ENCODE data around the gene BICDL1.
A peak's percentile ranks its signal among the peaks of the same experiment; 100 is the strongest.
"Not testable (repeated sequence)": the region's sequence is repeated elsewhere in the genome, so short reads cannot be mapped to it uniquely, and the experiment has no call there.

The BICDL1 gene

DNA sequence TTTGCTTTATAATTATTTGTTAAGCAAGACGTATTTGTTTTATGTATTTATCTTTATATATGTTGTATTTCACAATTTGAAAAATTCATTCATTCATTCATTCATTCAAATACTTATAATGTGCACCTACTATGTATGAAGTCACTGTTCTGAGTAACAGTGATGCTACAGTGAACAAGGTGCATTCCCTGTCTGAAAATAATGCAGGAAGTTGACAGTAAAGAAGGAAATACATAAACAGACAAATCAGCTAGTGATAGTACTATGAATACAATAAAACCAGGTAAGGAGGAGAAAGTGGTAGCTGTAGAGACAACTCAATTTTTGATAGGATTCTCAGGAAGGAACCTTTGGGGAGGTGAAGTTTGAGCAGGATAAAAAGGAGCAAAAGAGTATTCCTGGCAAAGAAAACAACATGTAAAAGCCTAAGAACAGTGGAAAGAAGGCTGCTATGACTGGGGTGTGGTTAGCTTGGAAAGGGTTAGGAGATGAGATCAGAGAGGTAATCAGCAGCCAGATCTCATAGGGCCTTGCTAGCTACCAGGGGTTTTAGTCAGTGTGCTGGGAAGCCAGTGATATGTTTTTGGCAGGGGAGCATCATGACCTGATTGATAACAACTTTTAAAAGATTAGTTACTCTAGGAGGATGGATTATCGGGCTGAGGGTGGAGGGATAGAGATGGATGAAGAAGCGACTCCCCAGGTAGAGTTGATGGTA is 17.4 kb downstream of the BICDL1 start:
- peak; percentile 34 for DNase-seq

DNA sequence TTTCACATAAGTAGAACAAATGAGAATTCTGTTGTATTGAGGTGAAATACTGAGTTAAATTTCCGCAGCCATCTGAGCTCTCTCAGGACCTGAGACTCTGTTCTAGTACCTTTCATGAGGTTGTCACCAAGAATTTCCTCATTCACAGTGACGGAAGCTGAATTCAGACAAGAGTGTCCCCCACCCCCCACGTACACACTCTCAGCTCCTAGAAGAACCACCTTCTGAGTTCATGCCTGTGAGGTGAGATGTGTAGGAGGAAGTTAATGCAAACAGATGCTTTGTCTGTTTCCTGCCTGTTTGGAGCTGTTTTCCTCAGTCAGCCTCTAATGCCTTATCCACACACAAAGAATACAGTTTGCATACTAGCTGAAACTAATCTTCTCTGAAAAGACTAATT is 18.2 kb downstream of the BICDL1 start:
- DNase-seq = peak; percentile 84

DNA sequence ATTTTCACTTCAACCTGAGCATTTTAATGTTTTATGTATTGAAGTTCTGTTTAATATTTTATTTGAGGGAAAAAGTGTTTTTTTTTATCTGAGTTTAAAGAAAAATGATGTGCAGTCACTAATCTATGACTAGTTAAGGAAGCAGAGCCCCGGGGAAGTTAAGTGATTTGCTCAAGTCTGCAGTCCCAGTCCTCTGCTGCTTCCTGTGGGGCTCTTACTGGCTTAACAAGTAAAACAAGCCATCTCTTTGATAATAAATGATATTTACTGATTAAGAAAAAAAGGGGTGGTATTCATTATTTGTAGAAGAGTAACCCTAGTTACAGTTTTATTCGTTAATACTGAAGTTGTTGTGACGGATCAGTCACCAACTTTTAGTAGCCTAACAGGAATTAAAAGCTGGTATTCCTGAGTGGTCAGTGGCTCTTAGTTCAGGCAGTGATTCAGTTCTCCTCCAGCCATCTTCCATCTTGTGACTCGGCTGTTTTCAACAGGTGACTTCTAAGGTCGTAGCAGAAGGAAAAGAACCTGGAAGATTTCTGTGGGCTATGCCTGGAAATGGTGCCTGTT is 21.7 kb downstream of the BICDL1 start:
- peak; percentile 63 for DNase-seq

DNA sequence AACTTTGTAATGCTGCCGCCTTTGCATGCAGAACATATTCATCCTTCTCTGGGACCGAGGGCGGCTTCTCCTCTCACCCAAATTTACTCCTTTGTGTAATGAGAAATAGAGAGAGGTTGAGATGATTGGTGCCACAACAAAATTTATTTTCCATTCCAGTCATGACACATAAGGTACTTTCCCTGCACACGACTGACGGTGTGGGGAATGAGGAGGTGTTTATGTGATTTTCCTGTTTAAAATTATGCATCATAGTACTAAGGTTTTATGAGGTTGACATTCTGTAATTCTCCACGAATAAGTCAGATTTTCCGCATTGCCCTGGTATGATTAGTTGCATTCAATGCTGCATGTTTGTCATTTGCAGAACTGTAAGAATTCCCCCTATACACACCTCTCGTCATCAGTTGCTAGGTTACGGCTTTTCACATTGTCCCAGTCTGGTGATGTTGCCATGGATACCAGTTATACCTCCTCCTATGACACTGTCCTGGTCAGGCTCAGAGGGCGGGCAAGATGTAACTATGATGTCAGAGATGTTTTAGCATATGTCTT is 23.1 kb downstream of the BICDL1 start:
- DNase-seq = peak; percentile 68

DNA sequence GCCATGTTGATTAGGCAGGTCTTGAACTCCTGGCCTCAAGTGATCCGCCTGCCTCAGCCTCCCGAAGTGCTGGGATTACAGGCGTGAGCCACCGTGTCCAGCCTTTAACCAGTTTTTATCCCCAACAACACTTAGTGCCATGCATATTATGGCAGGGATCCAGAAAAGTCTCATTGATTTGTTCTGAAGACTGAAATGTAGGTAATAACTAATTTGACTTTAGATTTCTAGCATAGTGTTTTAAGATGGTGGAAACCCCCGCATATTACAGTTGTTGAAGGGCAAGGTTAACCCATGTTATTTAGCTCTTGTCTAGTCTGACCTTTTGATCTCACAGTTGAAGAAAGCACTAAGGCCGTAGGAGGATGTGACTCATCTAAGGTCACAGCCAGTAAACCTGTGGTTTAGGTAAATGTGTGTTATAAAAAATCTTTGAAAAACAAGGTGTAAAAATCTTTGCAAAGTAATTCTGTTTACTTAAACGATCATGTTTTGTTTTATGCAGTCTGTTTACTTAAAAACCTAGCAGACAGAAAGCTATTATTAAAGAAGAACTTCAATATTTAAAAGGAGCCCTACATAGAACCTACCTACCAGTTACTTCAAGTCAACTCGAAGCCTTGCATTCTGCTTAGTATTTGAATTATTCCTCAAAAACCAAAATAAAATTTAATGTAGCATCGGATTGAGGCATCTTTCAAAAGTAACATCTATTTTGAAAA is 24.8 kb downstream of the BICDL1 start:
- DNase-seq = peak; percentile 57

GRCh38 chr12:120014381-120014735 is 25.3 kb downstream of the BICDL1 start:
- DNase-seq = not testable (repeated sequence)

DNA sequence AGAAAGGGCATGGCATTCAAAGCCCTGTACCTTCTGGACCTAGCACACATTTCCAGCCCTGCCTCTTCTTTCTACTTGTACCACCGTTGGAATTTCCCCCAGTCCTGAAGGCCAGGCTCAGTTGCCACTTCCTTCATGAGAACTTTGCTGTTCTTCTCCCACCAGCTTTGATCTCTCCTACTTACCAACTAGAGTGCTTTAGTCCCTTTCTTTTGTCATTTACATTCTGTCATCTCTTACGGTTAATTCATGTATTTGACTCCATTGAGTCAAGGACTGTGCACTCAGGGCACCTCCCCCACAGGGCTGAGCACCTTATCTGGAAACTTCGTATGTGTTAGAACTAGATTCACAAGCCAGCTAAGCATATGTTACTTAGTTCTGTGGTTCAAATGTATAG is 26.3 kb downstream of the BICDL1 start:
- peak; percentile 75 for DNase-seq

DNA sequence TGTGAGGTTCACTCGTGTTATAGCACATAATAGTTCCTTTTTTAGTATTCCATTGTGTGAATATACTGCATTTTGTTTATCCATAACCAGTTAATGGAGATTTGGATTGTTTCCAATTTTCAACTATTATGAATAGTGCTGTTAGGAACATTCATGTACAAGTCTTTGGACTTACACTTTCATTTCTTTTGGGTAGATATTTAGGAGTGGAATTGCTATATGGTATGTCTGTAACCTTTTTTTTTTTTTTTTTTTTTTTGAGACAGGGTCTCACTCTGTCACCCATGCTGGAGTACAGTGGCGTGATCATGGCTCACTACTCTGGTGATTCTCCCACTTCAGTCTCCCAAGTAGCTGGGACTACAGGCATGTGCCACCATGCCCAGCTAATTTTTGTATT is 27.2 kb downstream of the BICDL1 start:
- not testable (repeated sequence) for DNase-seq

GRCh38 chr12:120019197-120019596 is 30.2 kb downstream of the BICDL1 start:
- DNase-seq = no peak

GRCh38 chr12:120019938-120020337 is 30.9 kb downstream of the BICDL1 start:
- no peak for DNase-seq

DNA sequence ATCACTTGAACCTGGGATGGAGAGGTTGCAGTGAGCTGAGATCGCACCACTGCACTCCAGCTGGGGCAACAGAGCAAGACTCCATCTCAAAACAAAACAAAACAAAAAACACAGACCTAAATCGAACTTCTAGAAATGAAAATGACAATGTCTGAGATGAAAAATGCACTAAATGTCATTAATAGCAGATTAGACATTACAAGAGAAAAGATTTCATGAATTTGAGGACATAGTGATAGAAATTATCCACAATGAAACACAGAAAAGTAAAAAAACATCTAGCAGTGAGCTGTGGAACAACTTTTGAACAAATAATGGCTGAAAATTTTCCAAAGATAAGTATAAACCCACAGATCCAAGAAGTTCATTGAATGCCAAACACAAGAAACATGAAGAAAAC is 35.2 kb downstream of the BICDL1 start:
- DNase-seq = no peak

DNA sequence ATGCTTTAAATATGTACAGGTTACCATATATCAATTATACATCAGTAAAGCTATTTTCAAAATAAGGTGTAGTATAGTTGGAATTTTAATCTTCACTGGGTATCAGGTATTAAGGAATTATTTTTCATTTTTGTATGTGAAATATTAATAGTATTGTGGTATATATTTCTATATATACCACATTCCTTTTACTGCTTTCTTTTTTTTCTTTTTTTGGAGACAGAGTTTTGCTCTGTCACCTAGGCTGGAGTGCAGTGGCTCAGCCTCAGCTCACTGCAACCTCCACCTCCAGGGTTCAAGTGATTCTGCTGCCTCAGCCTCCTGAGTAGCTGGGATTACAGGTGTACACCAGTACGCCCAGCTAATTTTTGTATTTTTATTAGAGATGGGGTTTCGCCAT is 36.6 kb downstream of the BICDL1 start:
- DNase-seq = no peak

DNA sequence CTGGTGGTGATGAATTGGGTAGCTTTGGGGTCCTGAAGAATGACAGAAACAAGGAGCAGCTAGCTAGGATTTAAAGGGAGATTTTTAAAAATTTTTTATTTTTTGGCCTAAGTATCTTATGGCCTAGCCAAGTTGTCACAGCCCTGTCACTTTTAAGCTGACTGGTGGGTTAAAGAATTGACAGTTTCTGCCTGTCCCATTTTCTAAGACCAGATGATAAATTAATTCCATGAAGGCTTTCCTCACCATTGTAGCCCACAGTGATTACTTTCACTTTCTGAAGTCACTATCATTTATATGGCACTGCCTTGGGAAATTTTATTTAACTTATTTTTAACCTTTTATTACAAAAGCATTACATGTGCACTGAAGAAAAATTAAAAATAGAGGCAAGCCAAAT is 43.2 kb downstream of the BICDL1 start:
- DNase-seq = no peak

- no peak for DNase-seq
Observed at GRCh38 chr12:120037851-120038250, 48.8 kb downstream of the BICDL1 start.

DNA sequence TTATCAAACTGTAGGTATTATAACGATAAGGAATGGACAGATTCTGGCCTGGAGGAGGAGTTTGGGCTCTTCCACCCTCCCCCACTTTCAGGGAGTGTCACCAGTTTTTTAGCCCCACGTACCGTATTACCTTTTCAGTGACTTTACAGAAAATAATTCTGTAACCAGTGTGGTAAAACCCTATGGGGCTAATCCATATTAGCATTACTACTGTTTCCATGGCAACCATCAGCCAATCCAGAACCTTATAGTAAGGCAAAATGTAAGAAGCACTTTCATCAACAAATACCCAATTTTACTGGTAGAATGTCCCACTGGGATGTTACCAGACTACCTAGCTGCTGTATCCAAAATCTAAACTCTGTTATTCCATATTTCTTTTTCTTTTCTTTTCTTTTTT is 50.7 kb downstream of the BICDL1 start:
- no peak for DNase-seq

DNA sequence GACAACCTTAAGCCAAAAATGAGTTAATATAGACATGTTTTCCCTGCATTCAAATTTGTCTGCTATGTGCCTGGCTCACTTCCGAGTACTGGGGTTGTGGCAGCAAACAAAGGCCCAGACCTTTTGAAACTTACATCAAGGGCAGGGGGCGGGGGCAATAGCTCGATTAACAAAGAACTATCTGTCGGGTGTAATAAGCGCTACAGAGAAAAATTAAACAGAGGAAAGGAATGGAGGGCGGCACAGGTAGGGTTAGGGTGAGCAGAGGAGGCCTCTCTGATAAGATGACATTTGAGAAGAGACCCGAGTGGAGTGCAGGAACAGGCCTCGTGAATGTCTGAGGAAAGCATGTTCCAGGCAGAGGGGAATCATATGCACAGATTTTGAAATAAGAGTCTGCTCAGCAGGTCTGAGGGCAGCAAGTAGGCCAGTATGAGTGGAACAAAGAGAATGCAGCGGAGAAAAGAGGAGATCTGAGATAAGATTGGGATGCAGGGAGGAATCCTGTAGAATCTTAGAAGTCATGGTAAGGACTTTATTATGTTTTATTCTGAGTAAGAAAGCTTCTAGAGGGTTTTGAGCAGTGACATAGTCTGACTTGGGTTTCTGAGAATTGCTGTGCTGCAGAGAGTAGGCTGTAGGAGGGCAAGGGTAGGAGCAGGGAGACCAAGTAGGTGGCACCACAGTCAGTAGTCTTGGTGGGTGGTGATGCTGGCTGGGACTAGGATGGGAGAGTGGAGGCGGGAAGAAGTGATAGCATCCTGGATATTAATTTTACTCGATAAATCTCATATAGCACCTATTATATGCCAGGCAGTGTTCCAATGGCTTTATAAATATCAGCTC is 52.6 kb downstream of the BICDL1 start:
- DNase-seq = peak; percentile 66

GRCh38 chr12:120045367-120045766 is 56.3 kb downstream of the BICDL1 start:
- DNase-seq = not testable (repeated sequence)

DNA sequence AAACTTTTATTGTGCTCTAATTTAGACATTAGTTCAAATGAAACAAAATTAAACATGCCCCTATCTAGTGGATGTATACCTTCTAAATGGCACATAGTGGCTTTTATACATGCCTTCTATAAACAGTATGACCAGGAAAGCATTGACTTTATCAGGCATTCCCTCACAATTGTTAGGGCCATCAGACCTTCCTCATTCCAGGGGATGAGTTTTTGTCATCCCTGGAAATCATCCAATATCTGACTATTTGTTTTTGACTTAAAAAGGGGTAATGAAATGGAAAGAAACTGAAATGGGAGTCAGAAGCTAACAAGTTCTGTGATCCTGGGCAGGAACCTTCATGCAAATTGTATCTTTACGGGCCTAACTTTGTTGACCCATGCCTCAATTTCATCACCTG is 58.0 kb downstream of the BICDL1 start:
- DNase-seq = no peak

- no peak for DNase-seq
Observed at GRCh38 chr12:120048263-120048662, 59.2 kb downstream of the BICDL1 start.

DNA sequence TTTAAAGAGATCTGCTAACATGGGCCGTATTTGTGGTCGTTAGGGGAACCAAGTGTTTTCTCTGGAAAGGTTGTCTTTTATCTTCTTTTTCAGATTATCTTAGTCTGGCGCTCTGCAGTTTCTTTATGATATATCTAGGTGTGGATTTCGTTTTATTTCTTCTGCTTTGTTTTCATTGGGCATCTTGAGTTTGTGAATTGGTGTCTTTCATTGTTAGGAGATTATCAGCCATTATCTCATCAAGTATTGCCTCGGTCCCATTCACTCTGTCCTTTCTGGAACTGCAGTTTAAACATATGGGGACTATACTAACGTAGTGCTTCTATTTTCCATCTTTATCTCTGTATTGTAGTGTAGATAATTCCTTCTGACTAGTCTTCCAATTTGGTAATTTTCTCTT is 60.4 kb downstream of the BICDL1 start:
- DNase-seq = no peak

DNA sequence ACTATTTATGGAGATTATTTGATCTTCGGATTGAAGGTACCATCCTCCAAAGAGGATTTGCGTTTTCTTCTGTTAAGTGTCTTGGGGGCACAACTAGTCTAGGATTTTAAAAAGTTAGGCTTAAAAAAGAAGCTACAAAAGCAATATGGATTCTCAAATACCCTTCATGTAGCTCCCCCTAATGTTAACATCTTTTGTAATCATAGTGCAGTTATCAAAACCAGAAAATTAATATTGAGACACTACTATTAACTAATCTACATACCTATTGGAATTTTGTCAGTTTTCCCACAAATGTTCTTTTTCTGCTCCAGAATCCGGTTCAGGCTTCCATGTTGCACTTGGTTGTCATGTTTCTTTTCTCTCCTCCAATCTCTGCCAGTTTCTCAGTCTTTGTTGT is 62.5 kb downstream of the BICDL1 start:
- no peak for DNase-seq

DNA sequence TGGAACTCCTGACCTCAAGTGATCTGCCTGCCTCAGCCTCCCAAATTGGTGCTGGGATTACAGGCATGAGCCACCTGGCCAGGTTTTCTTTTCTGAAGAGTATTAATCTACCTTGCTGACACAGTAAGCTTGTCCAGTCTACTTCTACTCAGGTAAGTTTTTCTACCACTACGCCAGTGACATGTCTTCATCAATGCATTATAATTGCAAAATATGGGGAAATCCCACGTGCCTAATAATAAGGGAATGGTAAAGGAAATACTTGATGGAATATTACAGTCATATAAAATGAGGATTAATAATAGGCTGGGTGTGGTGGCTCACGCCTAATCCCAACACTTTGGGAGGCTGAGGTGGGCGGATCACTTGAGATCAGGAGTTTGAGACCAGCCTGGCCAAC is 65.3 kb downstream of the BICDL1 start:
- no peak for DNase-seq
